NCI-H2196 (cell line): ENCODE data around the gene OR10A5.
"Not testable (repeated sequence)": the region's sequence is repeated elsewhere in the genome, so short reads cannot be mapped to it uniquely, and the experiment has no call there.

Experiments used
- DNase-seq: peaks from one replicate; lab custom pipeline; 2025; ENCODE audit not compliant: unreplicated experiment; lab: John Stamatoyannopoulos, UW

OR10A5 gene

DNA sequence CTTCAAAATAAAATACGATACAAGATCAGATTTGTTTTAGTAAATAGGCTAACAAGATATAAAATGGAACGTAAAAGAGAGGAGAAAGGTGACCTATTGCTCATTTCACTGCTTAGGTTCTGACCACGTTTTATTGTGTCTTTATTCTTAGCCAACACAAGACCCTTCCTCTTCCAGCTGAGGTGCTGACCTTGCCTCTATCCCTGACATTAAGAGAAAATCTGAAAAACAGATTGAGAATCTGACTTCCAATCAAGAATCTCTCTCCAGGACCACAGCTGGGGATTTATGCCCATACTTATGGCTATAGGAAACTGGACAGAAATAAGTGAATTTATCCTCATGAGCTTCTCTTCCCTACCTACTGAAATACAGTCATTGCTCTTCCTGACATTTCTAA lies at the start of gene OR10A5:
Gene OR10A5 (plus strand): TSS at position 301 of the 400 bp plus-strand sequence. CDS start 0 bp downstream, at position 301.
- no peak for DNase-seq

DNA sequence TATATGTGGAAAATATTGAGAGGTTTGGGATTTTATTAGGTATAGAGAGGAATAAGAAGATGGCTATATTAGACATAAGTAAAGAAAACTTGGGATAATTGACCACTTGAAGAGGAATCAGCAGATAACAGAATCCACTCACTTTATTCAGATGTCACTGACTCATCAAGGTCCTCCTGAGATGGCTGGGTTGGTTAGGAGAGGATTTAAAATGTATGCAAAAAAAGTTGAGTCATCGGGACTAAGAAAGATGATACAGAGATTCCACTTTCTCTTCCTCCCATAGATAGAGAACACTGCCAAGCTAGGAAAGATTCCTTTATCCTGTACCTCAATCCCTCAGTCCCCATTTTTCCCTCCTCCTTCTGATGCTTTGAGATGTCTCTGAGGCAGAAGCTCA lies 46.1 kb upstream of the OR10A5 start, which contains the start of gene OR6A2:
Gene OR6A2 (minus strand): TSS at position 288 of the 400 bp plus-strand sequence. CDS start 3,981 bp downstream, outside the sequence.
- no peak for DNase-seq

GRCh38 chr11:6801075-6801474 lies 44.4 kb upstream of the OR10A5 start:
- DNase-seq: not testable (repeated sequence)

GRCh38 chr11:6812390-6813005 lies 33.0 kb upstream of the OR10A5 start:
- peak; percentile 34 for DNase-seq

- no peak for DNase-seq
These were observed 31.8 kb upstream of the OR10A5 start for GRCh38 chr11:6813656-6814055.

DNA sequence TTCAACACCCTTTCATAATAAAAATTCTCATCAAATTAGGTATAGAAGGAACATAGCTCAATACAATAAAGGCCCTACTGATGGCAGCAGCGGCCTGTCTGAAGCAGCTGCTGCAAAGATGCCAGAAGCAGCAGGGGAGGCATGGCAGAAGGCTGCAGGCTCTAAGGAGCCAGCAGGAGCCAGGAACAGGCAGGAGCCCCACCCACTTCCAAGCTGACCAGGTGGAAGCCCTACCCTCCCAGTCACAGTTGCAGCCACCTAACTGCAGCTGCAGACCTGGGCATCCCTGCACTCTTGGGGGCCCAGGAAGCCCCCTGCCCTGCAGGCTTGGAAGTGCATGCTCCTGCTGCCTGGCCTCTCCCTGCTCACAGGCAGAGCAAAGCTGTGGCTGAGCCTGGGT lies 27.8 kb upstream of the OR10A5 start:
- DNase-seq: no peak

- DNase-seq: no peak
These were observed 26.5 kb upstream of the OR10A5 start for GRCh38 chr11:6818967-6819366.

DNA sequence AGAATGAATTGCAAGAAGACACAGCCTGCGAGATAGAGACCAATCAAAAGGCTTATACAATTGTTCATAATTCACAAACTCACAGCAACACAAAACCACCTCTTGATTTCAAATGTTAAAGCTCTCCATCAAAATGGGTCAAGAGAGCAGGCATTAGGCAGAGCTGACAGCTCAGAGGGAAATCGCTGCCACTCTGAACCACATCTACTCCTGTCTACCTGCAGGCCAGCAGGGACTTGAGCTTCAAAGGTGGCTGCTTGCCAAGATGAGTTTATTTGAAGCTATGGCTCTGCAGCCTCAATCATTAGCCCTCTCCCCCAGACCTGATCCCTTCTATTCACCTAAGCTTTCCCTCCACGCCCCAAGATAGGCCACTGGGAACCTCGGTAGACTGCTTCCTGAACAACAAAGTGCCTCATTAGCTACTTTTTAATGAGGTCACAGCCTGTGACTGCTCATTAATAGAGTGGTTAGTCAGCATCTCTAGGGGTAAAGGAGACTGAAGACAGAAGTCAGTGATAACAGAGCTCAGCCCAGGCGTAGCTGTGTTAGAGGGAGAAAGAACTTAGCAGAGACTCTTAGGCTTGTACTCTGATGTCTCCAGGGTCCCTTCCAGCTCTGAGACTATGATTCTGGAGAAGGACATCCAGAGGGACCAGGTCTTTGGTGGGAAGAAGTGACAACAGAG lies 21.2 kb upstream of the OR10A5 start:
- no peak for DNase-seq

DNA sequence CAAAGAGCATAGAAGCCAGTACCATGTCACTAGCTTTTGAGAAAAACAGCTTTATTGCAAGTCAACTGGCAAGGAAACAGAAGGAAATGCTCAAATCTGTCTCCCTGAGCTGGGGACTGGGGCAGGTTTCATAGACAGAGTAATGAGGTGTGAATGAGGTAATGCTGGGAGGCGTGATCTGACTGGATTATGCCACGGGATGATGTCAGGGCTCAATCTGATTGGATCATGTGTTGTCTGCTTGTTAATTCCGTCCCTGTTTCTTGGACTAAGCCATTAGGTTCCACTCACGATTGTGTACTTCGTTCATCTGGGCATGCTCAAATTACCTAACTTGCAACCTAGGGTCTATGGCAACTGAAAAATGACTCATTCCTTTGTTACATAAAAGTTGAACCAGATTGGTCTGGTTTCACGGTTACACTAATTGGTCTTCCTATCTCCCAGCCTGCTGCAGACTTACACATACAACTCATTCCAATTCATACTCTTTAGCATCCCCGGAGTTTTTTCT lies 20.2 kb upstream of the OR10A5 start:
- DNase-seq: no peak

- no peak for DNase-seq
These were observed 17.4 kb upstream of the OR10A5 start for GRCh38 chr11:6828103-6828502.

DNA sequence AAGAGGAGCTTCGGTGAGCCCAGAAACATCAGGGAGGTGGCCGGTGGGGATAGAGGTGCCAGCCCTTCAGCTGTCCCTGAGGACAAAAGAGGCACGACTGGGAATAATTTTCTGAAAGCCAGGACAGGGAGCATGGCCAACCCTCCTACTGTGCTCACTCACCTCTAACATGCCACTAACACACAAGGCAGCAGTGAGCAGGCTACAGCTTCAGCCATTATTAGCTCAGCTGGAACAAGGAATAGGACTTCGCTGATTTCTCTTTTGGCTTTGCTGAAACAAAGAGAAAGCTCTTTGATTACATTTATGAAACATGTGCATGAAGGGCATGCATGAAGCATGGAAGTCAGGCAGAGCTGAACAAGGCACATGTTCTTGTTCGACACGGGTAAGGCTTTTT lies 12.1 kb upstream of the OR10A5 start:
- DNase-seq: no peak

DNA sequence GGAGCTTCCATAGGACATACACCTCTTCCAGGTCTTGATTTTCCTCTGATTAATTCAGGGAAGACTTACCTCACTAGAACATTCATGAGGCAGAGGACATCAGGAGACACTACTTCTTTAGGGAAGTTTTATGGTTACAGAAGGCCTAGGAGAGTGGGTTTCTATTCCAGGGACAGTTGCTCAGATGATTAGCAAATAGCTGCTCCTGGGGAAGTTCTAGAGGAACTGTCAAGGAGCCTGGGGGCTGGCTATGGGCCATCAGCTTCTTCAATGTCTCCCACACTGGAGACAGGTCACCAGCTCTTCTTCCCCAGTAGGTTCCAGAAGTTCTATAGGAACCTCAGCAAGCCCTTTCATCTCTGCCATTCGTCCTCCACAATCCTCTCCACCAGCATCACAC lies 11.5 kb upstream of the OR10A5 start:
- DNase-seq: no peak

GRCh38 chr11:6841694-6842093 lies 3.8 kb upstream of the OR10A5 start:
- no peak for DNase-seq

- DNase-seq: no peak
These were observed 1.8 kb upstream of the OR10A5 start for GRCh38 chr11:6843670-6844069.

GRCh38 chr11:6844356-6844755 lies 1.1 kb upstream of the OR10A5 start:
- DNase-seq: no peak

DNA sequence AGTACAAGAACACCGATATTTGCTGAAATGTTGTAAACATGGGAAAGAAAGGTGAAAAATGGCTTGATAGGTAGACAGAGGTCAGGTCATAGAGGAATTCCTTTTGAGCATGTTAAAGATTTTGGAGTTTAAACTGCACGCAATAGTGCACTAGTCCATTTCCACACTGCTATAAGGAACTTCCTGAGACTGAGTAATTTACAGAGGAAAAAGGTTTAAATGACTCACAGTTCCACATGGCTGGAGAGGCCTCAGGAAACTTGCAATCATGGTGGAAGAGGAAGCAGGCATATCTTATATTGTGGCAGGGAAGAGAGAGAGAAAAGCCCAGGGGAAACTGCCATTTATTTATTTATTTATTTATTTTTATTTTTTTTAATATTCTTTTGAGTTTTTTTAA lies 5.0 kb downstream of the OR10A5 start:
- DNase-seq: no peak

GRCh38 chr11:6854801-6855200 lies 9.3 kb downstream of the OR10A5 start:
- not testable (repeated sequence) for DNase-seq

DNA sequence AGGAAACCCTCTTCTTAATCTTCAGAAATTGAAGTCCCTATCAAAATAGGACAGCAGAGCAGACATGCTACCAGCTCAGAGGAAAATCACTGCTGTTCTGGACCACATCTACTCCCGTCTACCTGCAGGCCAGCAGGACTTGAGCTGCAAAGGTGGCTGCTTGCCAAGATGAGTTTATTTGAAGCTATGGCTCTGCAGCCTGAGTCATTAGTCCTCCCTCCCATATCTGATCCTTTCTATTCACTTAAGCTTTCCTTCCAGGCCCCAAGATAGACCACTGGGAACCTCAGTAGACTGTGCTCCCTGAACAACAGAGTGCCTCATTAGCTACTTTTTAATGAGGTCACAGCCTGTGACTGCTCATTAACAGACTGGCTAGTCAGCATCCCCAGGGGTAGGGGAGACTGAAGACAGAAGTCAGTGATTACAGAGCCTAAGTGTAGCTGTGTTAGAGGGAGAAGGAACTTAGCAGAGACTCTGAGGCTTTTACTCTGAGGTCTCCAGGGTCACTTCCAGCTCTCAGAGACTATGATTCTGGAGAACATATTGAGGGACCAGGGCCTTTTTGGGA lies 10.6 kb downstream of the OR10A5 start:
- DNase-seq: no peak

DNA sequence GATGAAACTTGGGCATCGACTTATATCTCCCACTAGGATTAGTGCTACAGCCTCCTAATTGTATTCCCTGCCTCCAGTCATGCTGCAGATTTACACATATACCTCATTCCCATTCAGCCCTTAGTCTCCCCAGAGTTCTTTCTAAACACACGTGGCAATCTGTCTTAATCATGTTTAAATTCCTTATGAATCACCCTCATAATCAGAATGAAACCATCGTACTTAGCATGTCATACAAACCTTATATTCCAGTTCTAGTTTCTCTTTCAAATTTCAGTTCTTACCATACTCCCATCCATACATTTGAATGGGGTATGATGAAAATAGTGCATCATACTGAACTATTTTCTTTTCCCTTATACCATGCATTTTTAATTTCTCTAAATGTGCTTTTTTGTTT lies 11.4 kb downstream of the OR10A5 start:
- no peak for DNase-seq

GRCh38 chr11:6862961-6863360 lies 17.5 kb downstream of the OR10A5 start, which contains the start of gene OR10A2:
OR10A2 (plus strand) TSS chr11:6863057; CDS start chr11:6869755, 6,698 bp downstream.
- no peak for DNase-seq

DNA sequence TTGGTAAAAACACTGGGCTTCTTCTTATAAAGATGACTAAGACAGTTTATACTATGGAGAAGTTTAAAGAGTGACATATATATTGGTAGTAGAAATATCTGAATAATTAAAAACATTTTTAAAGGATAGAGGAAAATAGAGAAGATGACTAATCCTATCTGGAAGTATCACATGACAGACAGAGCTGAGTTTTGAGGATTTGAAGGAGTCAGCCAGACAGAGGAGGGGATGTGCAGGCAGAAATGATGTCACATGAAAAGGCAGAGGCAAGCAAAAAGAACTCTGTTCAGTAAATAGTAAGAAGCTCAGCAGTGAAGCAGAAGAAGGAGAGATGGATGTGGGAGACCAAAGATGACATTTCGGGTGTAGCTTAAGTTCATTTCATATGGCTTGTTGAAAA lies 19.0 kb downstream of the OR10A5 start:
- DNase-seq: no peak

DNA sequence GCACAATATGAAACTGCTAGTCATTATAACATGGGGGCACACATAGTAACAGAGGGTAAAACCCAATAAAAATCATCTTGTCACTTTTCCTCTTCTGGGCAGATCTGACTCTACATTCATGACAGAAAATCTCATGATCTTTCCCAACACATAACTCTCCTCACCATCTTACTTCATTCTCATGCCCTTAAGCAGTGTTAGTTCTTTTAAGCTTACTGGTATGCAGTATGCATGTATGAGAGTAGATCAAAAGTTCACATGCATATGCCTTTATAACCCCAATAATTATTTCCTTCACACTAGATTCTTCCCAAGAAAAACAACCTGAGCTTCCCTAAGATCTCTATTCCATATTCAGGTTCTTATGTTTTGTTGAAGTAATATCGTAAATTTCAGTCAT lies 25.8 kb downstream of the OR10A5 start:
- no peak for DNase-seq
